GM18499 (cell line): ENCODE data around the gene TMEM26.

Experiments
- ATAC-seq: cut with Tn5 transposase; IDR thresholded peaks from one replicate; pipeline ENCODE4 v1.9.1; 2021; ENCODE audit warnings: moderate number of reproducible peaks; ENCODE audit not compliant: insufficient read depth, unreplicated experiment

TMEM26 gene

DNA sequence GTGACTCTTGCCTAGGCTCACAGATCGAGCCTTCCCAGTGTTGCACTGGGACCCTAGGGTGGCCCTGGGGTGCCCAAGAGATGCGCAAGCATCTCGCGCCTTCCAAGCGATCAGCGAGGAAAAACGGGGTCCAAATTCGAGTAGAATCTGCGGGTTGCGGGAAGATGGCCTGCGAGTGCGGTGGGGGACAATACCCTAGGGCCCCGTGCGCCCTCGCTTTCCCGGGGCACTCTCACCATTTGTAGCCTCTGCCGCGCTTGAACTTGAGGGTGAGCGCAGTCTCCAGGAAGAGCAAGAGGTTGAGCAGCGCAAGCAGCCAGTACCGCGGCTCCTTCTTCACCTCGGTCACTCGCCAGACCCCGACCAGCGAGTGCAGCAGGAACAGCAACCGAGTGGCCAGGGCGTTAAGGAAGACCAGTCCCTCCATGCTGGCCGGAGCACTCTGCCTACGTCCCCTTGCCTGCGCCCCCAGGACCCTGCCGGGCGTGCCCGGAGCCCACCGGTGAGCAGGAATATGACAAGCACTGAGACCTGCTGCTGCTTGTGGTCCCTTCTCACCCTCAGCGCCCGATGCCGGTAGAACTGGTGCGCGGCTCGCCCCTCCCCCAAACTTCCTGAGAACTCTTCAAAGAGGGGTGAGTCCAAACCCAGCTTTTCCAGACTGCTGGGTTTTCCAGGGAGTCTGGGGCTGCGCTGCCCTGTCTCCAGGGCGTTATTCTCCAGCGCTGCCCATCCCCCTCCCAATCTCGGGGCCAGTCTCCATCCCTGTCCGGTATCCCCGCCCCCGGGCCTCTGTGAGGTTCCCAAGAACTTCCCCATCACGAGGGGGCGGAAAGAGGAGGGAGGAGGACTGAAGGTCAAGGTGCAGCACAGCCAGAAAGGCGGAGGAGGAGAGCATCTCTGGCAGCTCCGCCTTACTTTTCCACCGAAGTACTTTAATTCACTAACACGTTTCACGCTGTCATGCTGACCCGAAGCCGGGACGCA, at the start of gene TMEM26:
Gene TMEM26, minus strand, starts transcription at position 727 of the 987 bp plus-strand sequence. Its CDS starts 300 bp downstream, at position 427.
- no peak for ATAC-seq

DNA sequence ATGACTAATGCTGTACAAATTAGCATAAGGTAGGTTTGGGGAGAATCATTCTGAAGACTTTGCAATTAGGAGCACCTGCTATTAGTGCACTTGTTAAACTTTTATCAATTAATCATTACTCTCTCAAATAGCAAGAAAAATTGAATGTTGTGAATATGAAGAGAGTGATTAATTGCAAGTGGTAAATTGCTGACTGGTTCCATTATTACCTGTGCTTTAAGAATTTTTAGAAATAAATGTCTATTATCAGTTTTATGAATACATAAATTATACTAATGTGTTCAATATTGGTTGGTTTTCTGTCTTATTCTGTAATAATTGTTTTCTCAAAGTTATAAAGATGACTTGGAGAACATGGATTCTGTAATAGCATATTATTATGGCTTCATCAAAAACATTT, 47.3 kb upstream of the TMEM26 start:
- no peak for ATAC-seq

DNA sequence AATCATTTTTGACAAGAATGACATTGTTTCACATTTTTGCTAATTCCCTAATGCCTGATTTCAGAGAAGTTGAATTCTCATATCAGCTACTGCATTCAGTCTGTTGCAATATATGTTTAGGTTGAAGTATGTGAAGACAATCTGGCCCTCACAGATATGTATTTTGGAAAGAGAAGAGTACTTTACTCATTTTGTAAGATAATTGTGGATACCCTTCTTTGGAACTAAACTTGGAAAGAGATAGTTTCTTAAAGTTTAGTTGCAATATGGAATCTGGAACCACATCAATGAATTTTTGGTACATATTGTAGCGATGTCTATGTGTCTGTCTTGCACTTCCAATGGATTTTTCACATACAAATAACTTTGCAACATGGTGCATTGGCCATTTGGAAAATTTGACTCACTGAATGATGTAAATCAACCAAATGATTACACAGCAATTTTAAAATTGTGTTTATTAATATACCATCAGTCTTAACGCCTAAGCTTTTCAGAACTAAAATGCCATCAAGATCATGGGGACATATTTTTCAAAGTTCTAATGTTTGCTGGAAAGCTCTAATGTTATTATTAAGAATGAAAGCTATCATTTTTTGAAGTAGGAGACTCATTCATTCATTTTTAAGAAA, 39.3 kb upstream of the TMEM26 start:
- ATAC-seq, result no peak

DNA sequence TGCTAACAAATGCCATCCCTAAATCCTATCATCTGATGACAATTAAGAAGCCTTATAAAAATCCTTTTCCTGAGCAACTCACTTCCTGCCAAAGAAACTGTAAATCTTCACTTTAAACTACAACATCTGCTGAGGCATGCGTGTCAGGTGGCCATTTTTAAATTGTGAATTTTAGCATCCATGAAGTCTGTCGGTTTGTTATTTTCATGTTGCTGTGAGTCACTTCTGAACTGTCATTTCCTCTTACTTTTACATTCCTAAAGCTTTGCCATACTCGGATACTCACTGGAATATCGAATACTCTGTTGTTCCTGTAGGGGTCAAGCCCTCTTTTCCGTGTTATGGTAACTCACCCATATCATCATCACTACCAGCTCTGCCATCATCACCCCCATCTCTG, 34.3 kb upstream of the TMEM26 start:
- no peak for ATAC-seq

DNA sequence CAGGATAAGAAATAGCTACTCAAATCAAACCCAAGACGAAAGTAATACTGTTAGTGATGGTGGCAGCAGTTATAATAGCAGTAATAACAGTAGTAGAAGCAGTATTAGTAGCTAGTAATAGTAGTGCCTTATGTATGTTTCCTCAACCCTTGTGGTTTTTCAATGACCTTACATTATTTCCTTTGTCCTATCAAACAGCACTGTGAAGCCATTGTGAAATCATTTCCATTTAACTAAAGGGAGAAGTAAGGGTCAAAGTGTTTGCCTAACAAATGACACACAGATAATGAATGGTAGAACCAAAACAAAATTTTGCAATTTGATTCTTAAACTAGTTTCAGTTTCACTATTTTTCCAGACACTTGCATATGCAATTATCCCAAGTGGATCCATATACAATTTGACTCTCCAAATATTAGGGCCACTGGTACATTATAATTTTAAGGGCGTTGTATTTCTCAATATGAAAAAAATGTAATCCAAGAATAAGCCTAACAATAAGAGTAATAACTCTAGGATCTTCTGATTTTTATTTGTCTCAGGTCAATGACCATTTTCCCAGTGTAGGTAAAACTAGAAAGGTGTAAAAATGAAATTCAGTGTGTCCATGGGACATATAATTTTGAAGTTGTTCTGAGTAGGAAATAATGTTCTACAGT, 33.7 kb upstream of the TMEM26 start:
- ATAC-seq, result no peak

DNA sequence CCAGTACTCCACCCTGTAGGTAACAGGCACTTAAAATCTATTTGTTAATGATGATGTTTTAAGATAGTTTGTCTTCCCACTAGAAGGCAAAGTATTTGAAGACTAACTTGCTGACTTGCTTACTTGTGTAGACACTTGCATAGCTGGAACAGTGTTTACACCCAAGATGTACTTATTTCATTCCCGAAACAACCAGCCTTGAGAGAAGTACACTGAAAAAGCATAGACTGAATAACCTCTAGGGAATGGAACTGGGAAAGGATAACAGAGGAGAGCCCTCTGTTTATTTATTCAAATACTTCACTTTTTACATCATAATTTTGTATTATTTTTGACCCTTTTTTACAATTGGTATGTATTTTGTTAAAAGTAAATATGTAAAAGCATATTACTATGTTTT, 33.1 kb upstream of the TMEM26 start:
- no peak for ATAC-seq

DNA sequence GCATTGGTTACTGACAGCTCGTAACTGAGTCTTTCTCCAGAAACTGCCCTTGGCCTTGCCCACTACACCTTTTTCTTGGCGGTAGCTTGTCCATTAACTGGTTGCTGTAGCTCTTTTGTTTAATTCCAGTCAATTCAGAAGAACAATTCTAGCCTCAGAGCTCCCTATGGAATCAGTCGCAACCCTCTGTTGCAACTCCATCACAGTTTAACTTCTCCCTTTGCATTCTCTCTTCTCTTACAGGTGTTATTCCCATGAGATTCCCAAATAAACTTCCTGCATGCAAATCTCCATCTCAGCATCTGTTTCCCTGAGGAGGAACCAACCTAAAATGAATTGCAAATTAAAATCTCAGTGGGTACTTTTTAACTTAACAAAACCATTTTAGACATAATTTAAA, 28.4 kb upstream of the TMEM26 start:
- ATAC-seq, result no peak

DNA sequence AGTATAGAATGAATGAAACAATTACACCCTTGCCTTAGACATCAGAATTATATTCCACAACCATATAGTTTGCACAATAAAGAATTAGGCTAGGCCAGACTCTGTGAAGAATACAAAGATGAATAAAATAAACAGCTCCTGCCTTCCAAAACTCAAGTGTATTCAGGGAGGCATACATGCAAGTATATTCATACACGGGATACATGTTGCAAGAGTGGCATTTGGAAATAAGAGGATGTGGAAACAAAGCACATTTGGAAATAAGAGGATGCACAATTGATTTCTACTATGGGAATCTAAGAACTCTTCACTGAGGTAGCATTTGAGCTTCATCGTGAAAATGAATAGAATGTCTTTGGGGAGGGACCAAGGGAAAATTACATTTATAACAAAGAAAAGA, 27.0 kb upstream of the TMEM26 start:
- ATAC-seq, result no peak

DNA sequence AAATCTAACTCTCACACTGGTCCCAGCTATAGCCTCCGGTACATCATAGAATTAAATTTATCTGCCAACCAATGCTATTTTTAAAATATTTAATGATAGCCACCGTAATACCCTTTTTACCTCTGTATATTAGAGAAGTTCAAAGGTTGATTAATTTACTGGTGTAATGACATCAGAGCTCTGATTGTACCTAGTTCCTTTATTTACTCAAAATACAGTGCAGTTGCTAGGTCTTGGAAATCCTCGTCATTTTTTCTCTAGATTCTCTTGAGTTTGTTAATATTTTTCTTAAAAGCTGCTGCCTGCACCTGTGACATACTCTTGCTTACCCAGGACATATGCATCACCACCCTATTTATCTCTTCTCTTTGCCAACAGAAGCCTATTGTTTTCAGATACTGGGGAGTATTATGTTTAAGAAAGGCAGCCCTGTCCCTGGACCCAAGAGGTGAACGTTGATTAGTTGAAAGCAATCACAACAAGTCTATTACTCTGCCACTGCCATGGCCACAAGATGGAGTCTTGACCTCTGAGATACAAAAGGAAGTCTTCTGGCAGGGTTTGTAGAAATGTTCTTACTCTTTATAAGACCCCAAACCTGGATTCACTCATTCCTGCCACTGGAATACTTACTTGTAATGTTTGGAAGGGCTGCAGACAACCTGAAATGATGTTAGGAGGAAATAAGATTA, 25.6 kb upstream of the TMEM26 start:
- no peak for ATAC-seq

DNA sequence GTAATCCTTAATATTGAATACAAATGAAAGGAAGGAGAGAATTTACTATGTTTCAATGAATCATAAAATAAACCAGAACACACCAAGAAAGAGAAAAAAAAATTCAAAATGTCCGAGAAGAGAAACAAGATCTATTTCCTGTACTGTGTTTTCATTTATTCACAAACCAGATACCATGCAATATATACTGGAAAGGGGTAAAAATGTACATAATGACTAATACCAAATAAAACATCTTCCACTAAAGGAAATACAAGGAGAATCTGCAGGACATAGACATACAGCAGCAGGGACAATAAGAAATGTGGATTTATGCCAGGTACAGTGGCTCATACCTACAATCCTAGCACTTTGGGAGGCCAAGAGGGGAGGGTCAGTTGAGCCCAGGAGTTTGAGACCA, 24.3 kb upstream of the TMEM26 start:
- ATAC-seq, result no peak

DNA sequence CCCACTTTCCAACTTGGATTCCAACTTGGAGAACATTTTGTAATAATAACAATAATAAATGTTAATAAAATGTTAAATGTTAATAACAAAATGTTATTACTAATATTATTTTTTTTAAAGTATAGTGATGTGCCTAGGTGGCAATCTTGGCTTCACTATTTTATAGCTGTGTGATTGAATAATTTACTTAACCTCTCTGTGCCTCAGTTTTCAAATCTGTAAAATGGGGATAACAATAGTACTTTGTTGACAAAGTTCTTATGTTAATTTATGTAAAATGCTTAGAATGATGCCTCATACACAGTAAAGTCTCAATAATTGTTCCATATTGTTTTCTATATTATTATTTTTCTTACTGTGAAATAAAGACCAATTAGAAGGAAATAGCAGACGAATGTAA, 23.3 kb upstream of the TMEM26 start:
- ATAC-seq, result no peak

DNA sequence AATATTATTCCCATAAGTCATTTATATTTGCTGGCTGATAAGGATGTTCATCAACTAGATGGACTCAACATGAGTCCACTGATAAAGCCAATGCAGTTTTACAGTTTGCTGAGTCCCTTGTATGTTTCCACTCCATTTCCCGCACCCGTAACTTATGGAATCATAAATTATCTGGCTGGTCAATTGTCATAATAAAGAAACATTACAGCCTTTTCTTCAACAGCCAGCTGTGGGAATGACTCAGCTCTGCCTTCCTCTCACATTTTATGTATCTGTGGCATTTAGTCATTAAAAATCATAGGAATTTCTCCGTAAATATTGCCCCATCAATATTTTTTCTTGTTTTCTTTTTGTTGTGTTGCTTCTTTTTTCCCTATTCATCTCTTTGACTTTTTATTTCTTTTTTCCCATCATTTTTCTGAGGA, 22.3 kb upstream of the TMEM26 start:
- no peak for ATAC-seq

DNA sequence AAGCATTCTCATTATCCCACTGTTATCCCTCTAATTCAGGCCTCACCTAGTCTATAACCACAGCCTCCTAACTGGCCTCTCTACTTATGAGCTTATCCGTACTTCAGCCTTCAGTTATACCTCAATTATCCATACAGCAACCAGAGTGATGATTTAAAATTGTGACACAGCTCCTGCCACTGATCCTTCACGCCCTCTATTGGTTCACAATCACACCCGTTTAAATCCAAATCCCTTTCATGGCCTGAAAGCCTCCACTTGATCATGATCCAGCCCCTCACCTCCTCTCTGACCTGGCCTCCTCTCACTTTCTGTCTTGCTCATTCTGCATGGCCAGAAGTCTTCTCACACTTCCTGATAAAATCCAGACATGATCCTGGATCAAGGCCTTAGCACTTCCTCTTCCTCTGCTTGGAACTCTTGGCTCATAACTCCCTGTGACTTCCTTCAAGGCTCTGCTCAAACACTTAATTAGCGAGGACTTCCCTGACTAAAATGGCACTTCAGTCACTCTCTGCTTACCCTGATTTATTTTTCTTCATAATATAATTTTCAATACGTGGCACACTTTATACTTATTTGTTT, 19.0 kb upstream of the TMEM26 start:
- no peak for ATAC-seq

DNA sequence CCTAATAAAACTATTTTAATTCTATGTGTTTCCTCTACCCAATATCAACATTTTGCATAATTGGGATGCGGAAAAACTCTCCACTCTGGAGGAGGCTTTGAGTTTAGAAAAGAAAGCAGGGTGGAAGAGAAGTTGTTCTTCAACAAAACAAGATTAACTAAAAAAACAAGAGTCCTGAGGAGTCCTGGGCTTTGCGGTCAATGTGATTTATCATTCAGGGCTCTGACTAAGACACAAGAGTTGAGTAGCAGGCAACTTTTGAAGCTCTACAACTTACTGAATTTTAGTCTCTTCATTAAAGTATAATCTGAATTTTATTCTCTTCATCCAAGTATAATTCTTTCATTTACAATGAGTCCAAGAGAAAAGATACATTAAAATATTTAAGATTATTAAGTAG, 18.3 kb upstream of the TMEM26 start:
- no peak for ATAC-seq

DNA sequence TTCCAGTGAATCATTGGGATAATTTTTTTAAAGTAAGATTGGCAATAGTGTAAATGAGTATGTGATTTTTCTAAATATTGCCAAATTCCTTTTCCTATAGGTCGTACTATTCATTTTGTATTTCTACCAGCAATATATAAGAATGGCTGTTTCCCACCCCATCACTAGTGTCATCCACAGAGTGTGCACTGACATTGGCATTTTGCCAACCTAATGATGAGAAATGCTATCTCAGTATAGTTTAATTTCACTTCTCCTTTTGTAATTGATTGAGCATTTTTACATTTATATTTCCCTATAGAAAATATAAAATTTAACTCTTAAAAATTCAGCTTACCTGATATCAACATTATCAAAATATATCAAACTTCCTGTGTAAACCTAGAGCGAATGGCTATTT, 17.6 kb upstream of the TMEM26 start:
- no peak for ATAC-seq

DNA sequence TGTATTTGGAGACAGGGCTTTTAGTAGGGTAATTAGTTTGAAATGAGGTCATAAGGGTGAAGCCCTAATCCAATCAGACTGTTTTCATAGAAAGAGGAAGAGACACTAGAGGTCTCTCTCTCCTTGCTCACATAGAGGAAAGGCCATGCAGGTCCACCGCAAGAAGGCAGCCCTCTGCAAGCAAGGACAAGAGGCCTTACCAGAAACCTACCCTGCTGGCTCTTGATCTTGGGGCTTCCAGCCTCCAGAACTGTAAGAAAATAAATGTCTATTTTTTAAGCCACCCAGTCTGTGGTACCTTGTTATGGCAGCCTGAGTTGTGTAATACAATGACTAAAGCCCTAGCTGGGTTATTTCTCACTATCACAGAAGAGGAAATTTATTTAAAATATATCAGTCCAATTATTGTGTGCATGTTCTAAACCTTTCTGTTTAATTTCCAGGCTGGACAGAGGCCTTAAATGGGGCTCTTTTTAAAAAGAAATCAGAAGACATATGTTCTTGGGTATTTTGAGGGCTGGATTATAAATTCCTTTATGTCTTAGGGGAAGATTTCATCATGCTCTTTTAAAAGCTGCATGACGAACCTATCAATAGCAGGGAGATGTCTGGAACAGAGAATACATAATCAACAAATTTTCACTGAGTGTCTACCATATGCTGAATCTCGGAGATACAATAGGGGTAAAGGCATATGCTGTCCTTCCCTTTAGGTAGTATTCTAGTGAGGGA, 12.9 kb upstream of the TMEM26 start:
- no peak for ATAC-seq

DNA sequence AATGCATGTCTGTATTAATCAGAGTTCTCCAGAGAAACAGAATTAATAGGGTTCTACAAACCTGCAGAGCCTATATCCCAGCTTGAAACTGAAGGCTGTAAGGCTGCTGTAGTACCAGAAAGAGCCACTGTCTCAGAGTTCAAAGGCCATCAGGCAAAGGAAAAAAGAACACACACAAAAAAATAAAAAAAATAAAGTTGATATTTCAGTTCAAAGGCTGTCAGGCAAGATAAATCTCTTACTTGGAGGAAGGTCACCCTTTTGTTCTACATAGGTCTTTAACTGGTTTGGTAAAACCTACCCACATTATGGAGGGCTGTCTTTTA, 12.0 kb upstream of the TMEM26 start:
- no peak for ATAC-seq

DNA sequence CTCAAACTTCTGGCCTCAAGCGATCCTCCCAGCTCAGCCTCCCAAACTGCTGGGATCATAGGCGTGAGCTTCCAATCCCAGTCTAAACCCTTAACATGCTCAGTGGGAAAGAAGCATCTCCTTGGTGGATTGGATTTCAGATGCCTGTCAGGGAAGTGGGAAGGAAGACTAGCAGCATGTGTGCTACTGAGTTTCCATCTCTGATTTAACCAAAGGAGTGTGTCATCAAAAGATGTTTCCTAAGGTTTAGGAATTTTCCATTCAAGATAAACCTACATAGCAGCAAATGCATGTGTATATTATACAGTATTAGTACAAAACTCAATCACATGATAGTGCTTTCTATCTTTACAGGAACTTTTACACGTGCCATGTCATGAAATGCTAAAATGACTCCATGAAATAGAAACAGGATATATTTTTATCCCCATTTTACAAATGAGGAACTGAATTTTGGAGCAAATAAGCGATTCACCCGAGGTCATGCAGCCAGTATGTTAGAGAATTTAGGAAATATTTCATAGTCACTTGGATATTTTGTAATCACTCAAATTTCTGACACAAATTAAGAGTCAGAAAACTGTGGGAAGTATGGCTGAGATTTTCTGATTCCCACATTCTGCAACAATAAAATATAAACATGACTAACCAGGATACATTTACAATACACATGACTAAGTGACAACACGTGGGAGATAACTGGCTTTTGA, 11.4 kb upstream of the TMEM26 start:
- ATAC-seq, result no peak
